ENCODE data around the gene USP6.
A peak's percentile ranks its signal among the peaks of the same experiment; 100 is the strongest.

Gene USP6

DNA sequence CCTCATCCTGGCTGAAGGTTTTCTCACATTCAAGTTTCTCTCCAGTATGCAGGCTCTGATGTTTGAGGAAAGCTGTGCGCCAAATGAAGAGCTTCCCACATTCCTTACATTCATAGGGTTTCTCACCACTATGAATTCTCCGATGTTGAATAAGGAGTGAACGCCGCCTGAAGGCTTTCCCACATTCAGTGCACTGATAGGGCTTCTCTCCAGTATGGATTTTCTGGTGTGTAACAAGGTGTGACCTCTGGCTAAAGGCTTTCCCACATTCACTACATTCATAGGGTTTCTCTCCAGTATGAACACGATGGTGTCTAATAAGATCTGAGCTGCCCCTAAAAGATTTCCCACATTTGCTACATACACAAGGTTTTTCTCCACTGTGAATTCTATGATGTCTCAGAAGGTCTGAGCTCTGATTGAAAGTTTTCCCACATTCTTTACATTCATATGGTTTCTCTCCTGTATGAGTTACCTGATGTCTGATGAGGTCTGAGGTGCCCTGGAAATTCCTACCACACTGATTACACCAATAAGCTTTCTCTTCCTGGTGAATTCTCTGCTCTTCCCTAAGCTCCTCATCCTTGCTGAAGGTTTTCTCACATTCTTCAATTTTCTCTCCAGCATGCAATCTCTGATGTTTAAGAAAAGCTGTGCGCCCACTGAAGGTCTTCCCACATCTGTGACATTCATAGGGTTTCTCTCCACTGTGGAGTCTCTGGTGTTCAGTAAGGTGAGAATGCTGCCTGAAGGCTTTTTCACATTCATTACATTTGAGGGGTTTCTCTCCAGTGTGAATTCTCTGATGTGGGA is 67.0 kb downstream of the USP6 start:
- no peaks in the 10 kb centered on the region for H3K79me2 ChIP-seq
- H3K9me3 ChIP-seq (ENCODE audit: control insufficient read depth, low read length), result peaks cover 24% of the 10 kb centered on the region
- no peak overlapping the region for H3K4me3 ChIP-seq (ENCODE audit: low read depth, low read length)
- H3K4me2 ChIP-seq (ENCODE audit: low read length), result no peak overlapping the region
- H3K27me3 ChIP-seq (ENCODE audit: control insufficient read depth, insufficient read depth, low read length), result no peaks in the 10 kb centered on the region
- no peaks in the 10 kb centered on the region for H3K4me1 ChIP-seq
- TF ChIP-seq, protein P1, sequence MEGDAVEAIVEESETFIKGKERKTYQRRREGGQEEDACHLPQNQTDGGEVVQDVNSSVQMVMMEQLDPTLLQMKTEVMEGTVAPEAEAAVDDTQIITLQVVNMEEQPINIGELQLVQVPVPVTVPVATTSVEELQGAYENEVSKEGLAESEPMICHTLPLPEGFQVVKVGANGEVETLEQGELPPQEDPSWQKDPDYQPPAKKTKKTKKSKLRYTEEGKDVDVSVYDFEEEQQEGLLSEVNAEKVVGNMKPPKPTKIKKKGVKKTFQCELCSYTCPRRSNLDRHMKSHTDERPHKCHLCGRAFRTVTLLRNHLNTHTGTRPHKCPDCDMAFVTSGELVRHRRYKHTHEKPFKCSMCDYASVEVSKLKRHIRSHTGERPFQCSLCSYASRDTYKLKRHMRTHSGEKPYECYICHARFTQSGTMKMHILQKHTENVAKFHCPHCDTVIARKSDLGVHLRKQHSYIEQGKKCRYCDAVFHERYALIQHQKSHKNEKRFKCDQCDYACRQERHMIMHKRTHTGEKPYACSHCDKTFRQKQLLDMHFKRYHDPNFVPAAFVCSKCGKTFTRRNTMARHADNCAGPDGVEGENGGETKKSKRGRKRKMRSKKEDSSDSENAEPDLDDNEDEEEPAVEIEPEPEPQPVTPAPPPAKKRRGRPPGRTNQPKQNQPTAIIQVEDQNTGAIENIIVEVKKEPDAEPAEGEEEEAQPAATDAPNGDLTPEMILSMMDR (IDR thresholded peaks at IDR 0.05), result no peak
- no peak overlapping the region for H3K9ac ChIP-seq
- H3K36me3 ChIP-seq (ENCODE audit: control insufficient read depth, insufficient read depth, low read length), result peaks cover 14% of the 10 kb centered on the region
- H2AFZ ChIP-seq, result no peak overlapping the region
- no peak overlapping the region for H3K27ac ChIP-seq

DNA sequence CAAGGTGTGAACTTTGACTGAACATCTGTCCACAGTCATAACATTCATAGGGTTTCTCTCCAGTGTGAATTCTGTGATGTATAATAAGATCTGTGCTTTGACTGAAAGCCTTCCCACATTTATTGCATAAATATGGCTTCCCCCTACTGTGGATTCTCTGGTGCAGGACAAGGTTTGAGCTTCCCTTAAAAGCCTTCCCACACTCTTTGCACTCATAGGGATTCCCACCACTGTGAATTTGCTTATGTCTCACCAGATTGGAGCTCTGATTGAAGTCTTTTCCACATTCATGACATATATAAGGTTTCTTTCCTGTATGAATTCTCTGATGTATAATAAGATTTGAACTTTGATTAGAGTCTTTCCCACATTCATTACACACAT is 67.6 kb downstream of the USP6 start:
- Histone ChIP-seq H3K27ac (no peak overlapping the region), H3K4me1 (no peaks in the 10 kb centered on the region), H3K9ac (no peak overlapping the region), H3K79me2 (no peaks in the 10 kb centered on the region), H3K9me3 (ENCODE audit: control insufficient read depth, low read length) (peaks cover 28% of the 10 kb centered on the region), H2AFZ (no peak overlapping the region), H3K4me3 (ENCODE audit: low read depth, low read length) (no peak overlapping the region), H3K36me3 (ENCODE audit: control insufficient read depth, insufficient read depth, low read length) (peaks cover 14% of the 10 kb centered on the region), H3K27me3 (ENCODE audit: control insufficient read depth, insufficient read depth, low read length) (no peaks in the 10 kb centered on the region), H3K4me2 (ENCODE audit: low read length) (no peak overlapping the region)
- TF ChIP-seq, protein P1 (IDR thresholded peaks at IDR 0.05), result no peak

DNA sequence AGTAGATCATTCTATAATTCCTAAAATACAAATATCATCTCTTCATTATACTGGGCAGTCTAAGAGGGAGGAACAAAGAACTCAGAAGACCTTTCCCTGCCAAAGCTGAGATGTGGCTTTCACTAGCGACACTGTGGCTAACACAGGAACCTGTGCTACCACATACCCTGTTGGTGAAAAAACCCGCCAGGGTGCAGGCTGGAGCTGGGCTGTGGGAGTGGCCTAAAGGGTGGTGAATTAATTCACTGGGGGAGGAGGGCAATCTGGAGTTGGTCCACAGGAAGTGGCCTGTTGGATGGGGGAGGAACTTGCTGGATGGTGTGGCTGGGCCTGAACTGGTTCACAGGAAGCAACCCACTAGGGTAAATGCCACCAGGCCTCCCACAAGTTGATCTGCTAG is 68.5 kb downstream of the USP6 start:
- no peak overlapping the region for H3K4me3 ChIP-seq (ENCODE audit: low read depth, low read length)
- no peaks in the 10 kb centered on the region for H3K79me2 ChIP-seq
- no peak overlapping the region for H3K9ac ChIP-seq
- peaks cover 14% of the 10 kb centered on the region for H3K36me3 ChIP-seq (ENCODE audit: control insufficient read depth, insufficient read depth, low read length)
- TF ChIP-seq, protein P1 (IDR thresholded peaks at IDR 0.05), result no peak
- no peaks in the 10 kb centered on the region for H3K27me3 ChIP-seq (ENCODE audit: control insufficient read depth, insufficient read depth, low read length)
- no peak overlapping the region for H3K4me2 ChIP-seq (ENCODE audit: low read length)
- no peaks in the 10 kb centered on the region for H3K4me1 ChIP-seq
- H2AFZ ChIP-seq, result no peak overlapping the region
- H3K27ac ChIP-seq, result no peak overlapping the region
- H3K9me3 ChIP-seq (ENCODE audit: control insufficient read depth, low read length), result peaks cover 28% of the 10 kb centered on the region

DNA sequence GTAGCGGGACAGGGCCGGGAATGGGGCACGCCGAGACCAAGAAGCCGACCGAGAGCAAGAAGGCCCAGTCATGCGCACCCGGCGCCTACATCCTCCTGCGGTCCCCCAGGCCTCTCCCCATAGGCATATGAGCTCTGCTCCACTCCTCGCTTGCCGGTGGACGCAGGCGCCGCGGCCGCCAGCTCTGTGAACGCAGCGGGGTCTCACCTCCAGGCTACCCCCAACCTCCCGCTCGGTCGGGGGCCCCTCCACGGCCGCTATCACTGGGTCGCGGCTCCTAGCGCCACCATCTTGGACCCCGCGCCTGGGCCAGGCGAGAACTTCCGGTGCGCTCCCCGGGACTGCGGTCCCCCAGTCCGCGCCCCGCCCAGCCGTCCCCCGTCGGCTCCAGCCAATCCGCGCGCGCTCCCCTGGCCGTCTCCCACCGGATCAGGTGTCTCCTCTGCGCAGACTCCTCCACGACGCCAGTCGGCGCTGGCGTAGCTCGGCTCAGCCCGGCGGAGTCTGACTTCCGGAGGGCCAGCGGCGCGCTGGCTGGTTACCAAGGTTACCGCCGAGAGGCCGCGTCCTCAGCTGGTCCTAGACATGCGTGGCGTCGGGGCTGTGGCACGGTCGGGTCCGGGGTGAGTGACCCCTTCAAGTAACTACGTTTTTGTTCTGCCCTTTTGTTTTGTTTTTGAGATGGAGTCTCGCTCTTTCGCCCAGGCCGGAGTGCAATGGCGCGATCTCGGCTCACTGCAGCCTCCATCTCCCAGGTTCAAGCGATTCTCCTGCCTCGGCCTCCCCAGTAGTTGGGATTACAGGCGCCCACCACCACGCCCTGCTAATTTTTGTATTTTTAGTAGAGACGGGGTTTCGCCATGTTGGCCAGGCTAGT is 75.9 kb downstream of the USP6 start, which contains the start of gene ZNF594:
TSS of gene ZNF594 (minus strand) at position 328 of the 877 bp plus-strand sequence. CDS start 7,612 bp downstream, outside the sequence.
- Histone ChIP-seq H3K9ac (peak within 1 kb of the TSS; percentile 42), H3K4me1 (peaks cover 6% of the 10 kb centered on the region), H2AFZ (peak within 1 kb of the TSS; percentile 88), H3K36me3 (ENCODE audit: control insufficient read depth, insufficient read depth, low read length) (no peaks in the 10 kb centered on the region), H3K27ac (peak within 1 kb of the TSS; percentile 76), H3K4me3 (ENCODE audit: low read depth, low read length) (peak within 1 kb of the TSS; percentile 78), H3K4me2 (ENCODE audit: low read length) (peak within 1 kb of the TSS; percentile 91), H3K27me3 (ENCODE audit: control insufficient read depth, insufficient read depth, low read length) (no peaks in the 10 kb centered on the region), H3K79me2 (peaks cover 9% of the 10 kb centered on the region), H3K9me3 (ENCODE audit: control insufficient read depth, low read length) (peaks cover 5% of the 10 kb centered on the region)
- TF ChIP-seq, protein P1 (IDR thresholded peaks at IDR 0.05), result peak; percentile 85

Data from parathyroid adenoma (tissue), 2 donors.